Panc1 (cell line): ENCODE data around the gene MRPL43.

ENCODE experiments used
- POLR2AphosphoS5 ChIP-seq: IDR thresholded peaks from 2 replicates; pipeline ENCODE4 v1.6.1; 2012; ENCODE audit warnings: mild to moderate bottlenecking, low read depth, low read length, moderate library complexity
- SIN3A ChIP-seq: IDR thresholded peaks from 2 replicates; pipeline ENCODE4 v1.6.1; 2012; ENCODE audit warnings: low read depth, mild to moderate bottlenecking, low read length, moderate library complexity, borderline replicate concordance; ENCODE audit not compliant: insufficient read depth
- TCF7L2 ChIP-seq: IDR thresholded peaks from 2 replicates; pipeline ENCODE4 v1.6.1; 2011; ENCODE audit warnings: mild to moderate bottlenecking, low read depth, low read length, inconsistent platforms
- TF ChIP-seq, protein P1 (sequence below): fragments of 450-650 bp; IDR thresholded peaks from 2 replicates; pipeline ENCODE4 v1.5.1; 2017; ENCODE audit warnings: mild to moderate bottlenecking
- TF ChIP-seq, protein P2 (sequence below), 2 experiments: IDR thresholded peaks; 2 replicates each; pipeline ENCODE4 v1.6.1; 2011 to 2012; ENCODE audit warnings: low read depth in 2 of 2, control low read depth in 1 of 2, low read length in 1 of 2, mild to moderate bottlenecking in 1 of 2, moderate library complexity in 1 of 2; ENCODE audit not compliant: insufficient read depth in 1 of 2

DNA sequence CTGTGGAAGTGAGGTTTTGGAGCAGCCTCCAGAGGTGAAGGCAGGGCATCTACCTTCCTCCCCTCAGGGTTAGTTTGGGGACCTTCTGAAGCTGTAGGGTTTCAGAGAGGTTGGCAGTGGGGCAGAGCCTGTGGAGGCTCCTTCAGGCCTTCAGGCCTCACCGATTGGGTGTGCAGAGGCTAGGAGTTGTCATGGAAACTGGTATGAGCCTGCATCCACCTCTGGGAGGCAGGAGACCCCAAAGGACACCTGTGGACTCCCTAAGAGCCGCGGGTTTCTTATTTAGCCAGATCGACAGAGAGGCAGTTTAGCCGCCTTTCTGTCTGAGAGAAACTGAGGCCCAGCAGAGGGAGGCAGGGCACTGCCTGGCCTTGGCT, 14.3 kb upstream of the MRPL43 start:
- TF ChIP-seq, protein P1, sequence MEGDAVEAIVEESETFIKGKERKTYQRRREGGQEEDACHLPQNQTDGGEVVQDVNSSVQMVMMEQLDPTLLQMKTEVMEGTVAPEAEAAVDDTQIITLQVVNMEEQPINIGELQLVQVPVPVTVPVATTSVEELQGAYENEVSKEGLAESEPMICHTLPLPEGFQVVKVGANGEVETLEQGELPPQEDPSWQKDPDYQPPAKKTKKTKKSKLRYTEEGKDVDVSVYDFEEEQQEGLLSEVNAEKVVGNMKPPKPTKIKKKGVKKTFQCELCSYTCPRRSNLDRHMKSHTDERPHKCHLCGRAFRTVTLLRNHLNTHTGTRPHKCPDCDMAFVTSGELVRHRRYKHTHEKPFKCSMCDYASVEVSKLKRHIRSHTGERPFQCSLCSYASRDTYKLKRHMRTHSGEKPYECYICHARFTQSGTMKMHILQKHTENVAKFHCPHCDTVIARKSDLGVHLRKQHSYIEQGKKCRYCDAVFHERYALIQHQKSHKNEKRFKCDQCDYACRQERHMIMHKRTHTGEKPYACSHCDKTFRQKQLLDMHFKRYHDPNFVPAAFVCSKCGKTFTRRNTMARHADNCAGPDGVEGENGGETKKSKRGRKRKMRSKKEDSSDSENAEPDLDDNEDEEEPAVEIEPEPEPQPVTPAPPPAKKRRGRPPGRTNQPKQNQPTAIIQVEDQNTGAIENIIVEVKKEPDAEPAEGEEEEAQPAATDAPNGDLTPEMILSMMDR, result no peak
- TF ChIP-seq POLR2AphosphoS5 (no peak), SIN3A (no peak), TCF7L2 (no peak)
- TF ChIP-seq, protein P2, sequence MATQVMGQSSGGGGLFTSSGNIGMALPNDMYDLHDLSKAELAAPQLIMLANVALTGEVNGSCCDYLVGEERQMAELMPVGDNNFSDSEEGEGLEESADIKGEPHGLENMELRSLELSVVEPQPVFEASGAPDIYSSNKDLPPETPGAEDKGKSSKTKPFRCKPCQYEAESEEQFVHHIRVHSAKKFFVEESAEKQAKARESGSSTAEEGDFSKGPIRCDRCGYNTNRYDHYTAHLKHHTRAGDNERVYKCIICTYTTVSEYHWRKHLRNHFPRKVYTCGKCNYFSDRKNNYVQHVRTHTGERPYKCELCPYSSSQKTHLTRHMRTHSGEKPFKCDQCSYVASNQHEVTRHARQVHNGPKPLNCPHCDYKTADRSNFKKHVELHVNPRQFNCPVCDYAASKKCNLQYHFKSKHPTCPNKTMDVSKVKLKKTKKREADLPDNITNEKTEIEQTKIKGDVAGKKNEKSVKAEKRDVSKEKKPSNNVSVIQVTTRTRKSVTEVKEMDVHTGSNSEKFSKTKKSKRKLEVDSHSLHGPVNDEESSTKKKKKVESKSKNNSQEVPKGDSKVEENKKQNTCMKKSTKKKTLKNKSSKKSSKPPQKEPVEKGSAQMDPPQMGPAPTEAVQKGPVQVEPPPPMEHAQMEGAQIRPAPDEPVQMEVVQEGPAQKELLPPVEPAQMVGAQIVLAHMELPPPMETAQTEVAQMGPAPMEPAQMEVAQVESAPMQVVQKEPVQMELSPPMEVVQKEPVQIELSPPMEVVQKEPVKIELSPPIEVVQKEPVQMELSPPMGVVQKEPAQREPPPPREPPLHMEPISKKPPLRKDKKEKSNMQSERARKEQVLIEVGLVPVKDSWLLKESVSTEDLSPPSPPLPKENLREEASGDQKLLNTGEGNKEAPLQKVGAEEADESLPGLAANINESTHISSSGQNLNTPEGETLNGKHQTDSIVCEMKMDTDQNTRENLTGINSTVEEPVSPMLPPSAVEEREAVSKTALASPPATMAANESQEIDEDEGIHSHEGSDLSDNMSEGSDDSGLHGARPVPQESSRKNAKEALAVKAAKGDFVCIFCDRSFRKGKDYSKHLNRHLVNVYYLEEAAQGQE (IDR thresholded peaks at IDR 0.05; ENCODE audit: insufficient read depth in 1 of 2, low read depth in 2 of 2, low read length in 1 of 2), result no peak
